Activated naive CD8-positive, alpha-beta T cell treated with anti-CD3 and anti-CD28 coated beads for 36 hours (primary cell): ENCODE data around the gene TEKT3. TPM values are rescaled to one million over a fixed set of nuclear protein-coding genes. Genes with fewer than 3 reads are reported as not detected.
A peak's percentile ranks its signal among the peaks of the same experiment; 100 is the strongest.

Source experiments
- DNase-seq: peaks from one replicate; pipeline ENCODE4 v3.0.0; 2021
- H3K27ac Mint-ChIP-seq: one replicate; pipeline ENCODE4 v1.8.0; 2022; ENCODE audit warnings: mild to moderate bottlenecking, moderate library complexity, mixed read lengths
- H3K27me3 Mint-ChIP-seq: one replicate; pipeline ENCODE4 v1.8.0; 2022; ENCODE audit warnings: mild to moderate bottlenecking, mixed read lengths
- H3K36me3 Mint-ChIP-seq: one replicate; pipeline ENCODE4 v1.8.0; 2021; ENCODE audit warnings: mild to moderate bottlenecking, mixed read lengths
- H3K4me1 Mint-ChIP-seq: one replicate; pipeline ENCODE4 v1.8.0; 2021; ENCODE audit warnings: mixed read lengths
- H3K4me3 Mint-ChIP-seq: one replicate; pipeline ENCODE4 v1.8.0; 2022; ENCODE audit warnings: mild to moderate bottlenecking, moderate library complexity, mixed read lengths
- H3K9me3 Mint-ChIP-seq: one replicate; pipeline ENCODE4 v1.8.0; 2022; ENCODE audit warnings: mixed read lengths
- total RNA-seq, 2 experiments: library from RNA; stranded (reverse); gene quantifications; one replicate each; pipeline ENCODE4 v1.2.3, GENCODE V29; 2021

The TEKT3 gene
- not detected for total RNA-seq

- Mint-ChIP-seq H3K9me3 (peaks cover 1% of the 10 kb centered on the region), H3K27ac (no peak within 1 kb of the TSS), H3K27me3 (peaks cover 66% of the 10 kb centered on the region), H3K4me3 (peak within 1 kb of the TSS; percentile 54), H3K36me3 (no peaks in the 10 kb centered on the region), H3K4me1 (peaks cover 10% of the 10 kb centered on the region)
- DNase-seq = peak; percentile 10
Observed at GRCh38 chr17:15341385-15341849, at the start of gene TEKT3. Gene TEKT3 (minus strand): TSS chr17:15341597. CDS start chr17:15331585, 10,012 bp downstream.

DNA sequence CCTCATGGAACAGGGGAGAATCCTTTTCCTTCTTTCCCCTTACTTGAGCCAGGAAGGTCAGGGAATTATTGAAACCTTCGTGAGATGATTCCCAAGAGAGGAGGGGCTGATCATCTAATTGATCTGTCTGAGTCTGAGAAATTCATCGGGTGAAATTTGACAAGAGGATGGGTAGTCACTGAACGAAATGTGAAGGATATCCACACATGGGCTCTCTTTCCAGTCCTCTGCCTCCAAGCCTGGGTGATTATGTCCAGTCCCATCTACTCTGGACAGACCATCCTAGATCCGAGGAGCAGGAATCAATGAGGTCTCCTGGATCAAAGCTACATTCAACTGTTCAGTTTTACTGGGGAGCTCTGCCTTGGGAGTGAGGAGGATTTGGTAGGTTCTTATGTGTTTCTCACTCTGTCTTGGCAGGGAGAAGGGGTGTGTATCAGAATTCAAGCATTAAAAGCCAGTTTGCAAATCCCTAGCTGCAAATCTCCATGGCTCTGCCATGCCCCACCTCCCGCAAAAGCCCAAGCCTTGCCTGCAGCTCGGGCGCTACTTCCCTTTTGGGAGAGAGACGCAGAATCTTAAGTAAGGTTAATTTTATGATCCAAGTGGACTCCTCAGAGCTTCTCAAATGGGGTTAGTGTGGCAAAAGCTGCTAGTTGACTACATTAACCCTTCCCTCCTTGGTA lies 47.1 kb upstream of the TEKT3 start:
- Mint-ChIP-seq H3K4me3 (no peak overlapping the region), H3K9me3 (no peaks in the 10 kb centered on the region), H3K27ac (no peak overlapping the region), H3K36me3 (no peaks in the 10 kb centered on the region), H3K27me3 (peaks cover 13% of the 10 kb centered on the region), H3K4me1 (no peaks in the 10 kb centered on the region)
- DNase-seq = no peak

DNA sequence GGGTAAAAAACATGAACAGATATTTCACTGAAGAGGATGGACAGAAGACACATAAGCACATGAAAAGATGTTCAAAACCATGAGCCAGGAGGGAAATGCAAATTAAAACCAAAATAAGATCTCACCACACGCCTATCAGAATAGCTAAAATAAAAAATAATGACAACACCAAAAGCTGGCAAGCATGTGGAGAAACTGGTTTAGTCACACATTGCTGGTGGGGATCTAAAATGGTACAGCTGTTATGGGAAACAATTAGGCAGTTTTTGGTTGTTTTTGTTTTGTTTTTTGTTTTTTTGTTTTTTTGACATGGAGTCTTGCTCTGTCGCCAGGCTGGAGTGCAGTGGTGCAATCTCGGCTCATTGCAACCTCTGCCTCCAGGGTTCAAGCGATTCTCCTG lies 44.7 kb upstream of the TEKT3 start:
- Mint-ChIP-seq H3K4me3 (no peak overlapping the region), H3K36me3 (no peaks in the 10 kb centered on the region), H3K27ac (no peak overlapping the region), H3K4me1 (no peaks in the 10 kb centered on the region), H3K27me3 (peaks cover 10% of the 10 kb centered on the region), H3K9me3 (no peaks in the 10 kb centered on the region)
- DNase-seq = no peak

DNA sequence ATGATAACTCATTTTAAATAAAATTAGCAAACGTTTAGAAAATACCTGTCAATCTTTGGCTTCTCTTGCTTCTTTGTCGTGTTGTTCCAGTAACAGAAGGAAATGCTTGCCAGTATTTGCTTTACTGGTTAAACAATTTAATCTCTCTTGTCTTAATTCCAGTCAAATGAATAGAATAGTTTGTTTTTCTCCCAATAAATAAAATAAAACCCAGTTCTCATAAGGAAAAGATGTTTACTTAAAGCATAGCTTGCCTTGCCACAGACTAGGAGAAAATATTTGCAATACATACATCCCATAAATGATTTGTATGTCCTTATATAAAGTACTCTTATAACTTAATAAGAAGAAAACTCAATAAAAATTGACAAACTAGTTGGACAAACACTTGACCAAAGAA lies 43.9 kb upstream of the TEKT3 start:
- H3K27me3 Mint-ChIP-seq = peaks cover 10% of the 10 kb centered on the region
- H3K27ac Mint-ChIP-seq = no peak overlapping the region
- H3K36me3 Mint-ChIP-seq = no peaks in the 10 kb centered on the region
- no peak for DNase-seq
- no peaks in the 10 kb centered on the region for H3K4me1 Mint-ChIP-seq
- no peak overlapping the region for H3K4me3 Mint-ChIP-seq
- no peaks in the 10 kb centered on the region for H3K9me3 Mint-ChIP-seq

DNA sequence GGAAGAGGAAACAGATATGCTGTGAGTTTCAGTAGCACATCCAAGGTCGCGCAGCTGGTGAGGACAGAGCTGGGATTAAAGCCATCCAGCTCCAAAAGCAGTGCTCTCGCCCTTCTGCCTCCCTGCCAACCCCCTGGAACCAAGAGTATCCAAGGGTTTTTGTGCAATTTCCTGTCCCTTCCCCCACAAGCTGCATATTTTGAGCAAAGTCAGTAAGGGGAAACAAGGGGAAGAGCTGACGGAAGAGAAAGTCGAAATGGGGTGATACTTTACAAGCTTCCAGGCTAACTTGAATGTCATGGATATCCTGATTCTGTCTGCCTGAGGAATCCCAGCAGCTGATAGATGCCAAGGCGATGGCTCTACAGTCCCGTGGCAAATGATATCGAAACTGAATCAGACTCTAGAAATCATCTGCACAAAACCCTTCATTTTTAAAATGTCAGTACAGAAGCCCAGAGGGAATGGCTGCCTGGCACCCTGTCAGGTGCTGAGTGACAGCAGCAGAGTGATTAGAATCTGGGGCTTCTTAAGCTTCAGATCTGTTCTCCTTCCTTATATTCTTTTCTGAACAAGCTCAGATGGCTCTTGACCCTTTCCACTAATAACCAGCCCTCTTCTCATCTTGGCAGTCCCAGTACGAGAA lies 42.9 kb upstream of the TEKT3 start:
- Mint-ChIP-seq H3K27me3 (peaks cover 10% of the 10 kb centered on the region), H3K4me1 (no peaks in the 10 kb centered on the region), H3K27ac (no peak overlapping the region), H3K4me3 (no peak overlapping the region), H3K9me3 (no peaks in the 10 kb centered on the region), H3K36me3 (no peaks in the 10 kb centered on the region)
- DNase-seq = no peak

GRCh38 chr17:15382914-15383313 lies 41.5 kb upstream of the TEKT3 start:
- Mint-ChIP-seq H3K27me3 (peaks cover 10% of the 10 kb centered on the region), H3K27ac (no peak overlapping the region), H3K4me1 (no peaks in the 10 kb centered on the region), H3K4me3 (no peak overlapping the region), H3K9me3 (no peaks in the 10 kb centered on the region), H3K36me3 (no peaks in the 10 kb centered on the region)
- DNase-seq = no peak

- Mint-ChIP-seq H3K27me3 (peaks cover 10% of the 10 kb centered on the region), H3K27ac (no peak overlapping the region), H3K4me3 (no peak overlapping the region), H3K4me1 (no peaks in the 10 kb centered on the region), H3K36me3 (no peaks in the 10 kb centered on the region), H3K9me3 (no peaks in the 10 kb centered on the region)
- no peak for DNase-seq
Observed at GRCh38 chr17:15381707-15382106, 40.3 kb upstream of the TEKT3 start.

GRCh38 chr17:15380446-15380845 lies 39.0 kb upstream of the TEKT3 start:
- H3K9me3 Mint-ChIP-seq = no peaks in the 10 kb centered on the region
- H3K27me3 Mint-ChIP-seq = peaks cover 4% of the 10 kb centered on the region
- no peaks in the 10 kb centered on the region for H3K36me3 Mint-ChIP-seq
- no peak overlapping the region for H3K27ac Mint-ChIP-seq
- H3K4me3 Mint-ChIP-seq = no peak overlapping the region
- DNase-seq = no peak
- no peaks in the 10 kb centered on the region for H3K4me1 Mint-ChIP-seq

DNA sequence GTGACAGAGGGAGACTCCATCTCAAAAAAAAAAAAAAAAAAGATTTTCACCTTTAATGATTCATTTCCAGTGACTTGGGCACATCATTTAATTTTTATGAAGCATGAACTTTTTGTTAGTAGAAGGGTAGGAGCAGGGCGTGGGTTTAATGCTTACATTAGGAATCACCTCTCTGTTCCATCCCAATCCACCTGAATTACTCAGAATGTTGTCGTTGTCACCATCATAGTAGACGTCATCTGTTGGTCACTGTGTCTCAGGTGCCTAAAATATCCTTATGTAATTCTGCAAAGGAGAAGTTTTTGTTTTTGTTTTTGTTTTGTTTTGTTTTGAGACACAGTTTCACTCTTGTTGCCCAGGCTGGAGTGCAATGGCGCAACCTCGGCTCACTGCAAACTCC lies 38.3 kb upstream of the TEKT3 start:
- H3K9me3 Mint-ChIP-seq = no peaks in the 10 kb centered on the region
- H3K36me3 Mint-ChIP-seq = no peaks in the 10 kb centered on the region
- H3K27me3 Mint-ChIP-seq = peaks cover 3% of the 10 kb centered on the region
- H3K4me1 Mint-ChIP-seq = no peaks in the 10 kb centered on the region
- H3K27ac Mint-ChIP-seq = no peak overlapping the region
- no peak overlapping the region for H3K4me3 Mint-ChIP-seq
- DNase-seq = no peak

DNA sequence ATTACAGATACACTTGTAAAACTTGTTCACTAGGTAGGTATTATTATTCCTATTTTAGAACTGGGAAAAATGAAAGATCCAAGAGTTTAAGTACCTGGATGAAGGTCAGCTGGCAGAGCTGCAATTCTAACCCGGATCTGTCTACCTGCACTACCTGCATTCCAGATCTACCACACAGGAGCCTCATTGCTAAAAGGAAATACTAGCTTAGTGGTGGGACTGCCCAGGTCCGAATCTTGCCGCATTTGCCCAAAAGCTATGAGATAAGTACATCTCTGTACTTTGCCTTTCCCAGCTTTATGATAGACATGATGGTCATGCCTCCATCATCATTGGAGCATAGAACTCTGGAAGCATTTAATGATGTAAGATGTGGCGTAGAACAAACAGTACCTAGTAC lies 36.8 kb upstream of the TEKT3 start:
- H3K9me3 Mint-ChIP-seq = no peaks in the 10 kb centered on the region
- no peaks in the 10 kb centered on the region for H3K36me3 Mint-ChIP-seq
- no peak overlapping the region for H3K4me3 Mint-ChIP-seq
- no peaks in the 10 kb centered on the region for H3K4me1 Mint-ChIP-seq
- no peak for DNase-seq
- H3K27me3 Mint-ChIP-seq = no peaks in the 10 kb centered on the region
- no peak overlapping the region for H3K27ac Mint-ChIP-seq

DNA sequence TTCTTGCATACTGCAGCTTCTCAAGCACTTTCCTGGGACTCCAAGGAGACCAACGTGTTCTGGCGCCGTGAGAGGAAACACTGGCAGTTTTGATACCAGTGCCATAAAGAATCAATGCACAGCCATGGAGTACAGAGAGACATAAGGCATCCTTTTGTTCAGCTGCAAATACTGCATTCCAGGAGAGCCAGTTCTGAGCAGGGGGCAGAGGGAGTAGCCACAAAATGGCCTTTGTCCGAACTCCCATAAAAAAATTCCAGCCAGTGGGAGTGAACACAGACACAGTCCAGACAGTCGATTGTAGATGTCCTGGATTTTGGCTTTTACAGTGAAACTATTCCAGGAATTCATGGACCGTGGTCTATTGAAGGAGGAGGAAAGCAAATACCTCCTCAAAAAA lies 36.2 kb upstream of the TEKT3 start:
- Mint-ChIP-seq H3K4me1 (no peaks in the 10 kb centered on the region), H3K4me3 (no peak overlapping the region), H3K27me3 (no peaks in the 10 kb centered on the region), H3K36me3 (no peaks in the 10 kb centered on the region), H3K9me3 (no peaks in the 10 kb centered on the region), H3K27ac (no peak overlapping the region)
- DNase-seq = no peak

DNA sequence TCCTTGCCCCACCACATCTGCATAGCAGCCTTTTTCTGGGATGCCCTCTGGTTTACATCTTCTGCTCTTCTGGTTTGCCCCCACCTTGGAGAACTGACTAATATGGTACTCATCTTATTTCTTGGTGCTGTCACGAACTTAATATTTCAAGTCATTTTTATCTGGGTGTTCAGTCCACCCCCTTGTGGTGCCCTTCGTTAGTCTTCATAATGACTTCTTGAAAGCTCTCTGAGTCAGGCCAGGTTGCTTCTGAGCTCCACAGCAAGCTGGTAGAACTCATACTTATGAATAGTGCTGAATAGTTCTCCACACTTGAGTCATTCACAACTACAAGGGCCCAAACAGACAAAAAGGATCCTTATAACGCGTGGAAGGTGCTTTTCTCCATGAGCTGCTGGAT lies 35.8 kb upstream of the TEKT3 start:
- H3K27me3 Mint-ChIP-seq = no peaks in the 10 kb centered on the region
- no peak for DNase-seq
- H3K27ac Mint-ChIP-seq = no peak overlapping the region
- H3K9me3 Mint-ChIP-seq = no peaks in the 10 kb centered on the region
- no peak overlapping the region for H3K4me3 Mint-ChIP-seq
- no peaks in the 10 kb centered on the region for H3K4me1 Mint-ChIP-seq
- no peaks in the 10 kb centered on the region for H3K36me3 Mint-ChIP-seq

GRCh38 chr17:15371376-15372130 lies 30.2 kb upstream of the TEKT3 start:
- H3K4me3 Mint-ChIP-seq = no peak overlapping the region
- no peak overlapping the region for H3K27ac Mint-ChIP-seq
- no peak for DNase-seq
- H3K4me1 Mint-ChIP-seq = no peaks in the 10 kb centered on the region
- H3K9me3 Mint-ChIP-seq = no peaks in the 10 kb centered on the region
- H3K27me3 Mint-ChIP-seq = no peaks in the 10 kb centered on the region
- no peaks in the 10 kb centered on the region for H3K36me3 Mint-ChIP-seq

DNA sequence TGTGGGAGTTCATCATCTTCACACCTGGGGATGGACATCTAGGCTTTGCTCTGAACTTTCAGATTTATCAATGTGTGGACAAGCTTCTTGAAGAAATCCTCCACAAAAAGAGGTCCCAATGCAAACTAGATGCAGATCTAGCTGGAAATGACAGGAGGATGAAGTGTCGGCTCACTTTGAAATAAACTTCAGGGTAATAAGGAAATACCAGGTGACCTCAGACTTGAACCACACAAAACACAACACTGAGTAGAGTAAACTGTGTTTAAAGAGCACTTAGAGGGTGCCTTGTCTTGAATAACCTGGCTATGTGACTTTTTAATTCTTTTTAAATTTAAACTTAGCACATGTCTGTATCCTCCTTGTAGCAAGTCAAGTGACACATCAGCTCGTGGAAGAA lies 27.2 kb upstream of the TEKT3 start:
- Mint-ChIP-seq H3K27ac (no peak overlapping the region), H3K36me3 (no peaks in the 10 kb centered on the region), H3K4me1 (no peaks in the 10 kb centered on the region), H3K4me3 (no peak overlapping the region), H3K27me3 (no peaks in the 10 kb centered on the region), H3K9me3 (no peaks in the 10 kb centered on the region)
- no peak for DNase-seq

DNA sequence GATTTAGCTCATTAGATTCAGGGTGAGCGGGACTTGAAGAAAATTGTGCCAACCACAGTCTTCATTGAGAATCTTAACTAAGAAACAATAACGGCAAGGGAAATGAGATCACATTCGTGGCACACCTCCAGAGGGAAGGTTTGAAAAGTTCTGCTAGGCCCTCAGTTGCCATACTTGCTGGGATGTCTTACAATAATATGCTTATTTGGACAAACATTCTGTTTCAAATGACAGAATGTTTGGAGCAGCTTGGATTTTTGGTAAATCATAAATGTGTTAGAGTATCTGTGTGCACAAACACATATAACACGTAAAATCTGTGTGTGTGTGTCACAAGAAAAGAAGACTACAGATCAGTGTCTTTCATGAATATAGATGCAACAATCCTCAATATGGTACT lies 24.6 kb upstream of the TEKT3 start:
- no peak overlapping the region for H3K4me3 Mint-ChIP-seq
- H3K9me3 Mint-ChIP-seq = no peaks in the 10 kb centered on the region
- no peaks in the 10 kb centered on the region for H3K36me3 Mint-ChIP-seq
- no peak for DNase-seq
- H3K4me1 Mint-ChIP-seq = no peaks in the 10 kb centered on the region
- no peaks in the 10 kb centered on the region for H3K27me3 Mint-ChIP-seq
- no peak overlapping the region for H3K27ac Mint-ChIP-seq
